WERI-Rb-1 (cell line): ENCODE data around the gene FBXO5.

Experiments used
- DNase-seq: peaks from one replicate; pipeline ENCODE4 v3.0.0-alpha.2; 2020
- H3K27ac ChIP-seq: fragments of 250-450 bp; sonication (Bioruptor Pico); 2 replicates; pipeline ENCODE4 v1.5.1; 2020; ENCODE audit warnings: mild to moderate bottlenecking, moderate library complexity
- H3K27me3 ChIP-seq: fragments of 250-450 bp; sonication (Bioruptor Pico); 2 replicates; pipeline ENCODE4 v1.5.1; 2021; ENCODE audit warnings: mild to moderate bottlenecking, low read depth, moderate library complexity; ENCODE audit not compliant: insufficient read depth, severe bottlenecking
- H3K36me3 ChIP-seq: fragments of 250-450 bp; sonication (Bioruptor Pico); 2 replicates; pipeline ENCODE4 v1.5.1; 2020; ENCODE audit warnings: mild to moderate bottlenecking, moderate library complexity
- H3K4me3 ChIP-seq: 2 replicates; pipeline ENCODE4 v1.5.1; 2011; ENCODE audit warnings: low read depth, mild to moderate bottlenecking, control low read depth, low read length
- H3K9me3 ChIP-seq: fragments of 250-450 bp; sonication (Bioruptor Pico); 2 replicates; pipeline ENCODE4 v1.5.1; 2021; ENCODE audit warnings: mild to moderate bottlenecking, moderate library complexity; ENCODE audit not compliant: severe bottlenecking
- TF ChIP-seq, protein P1 (sequence below): IDR thresholded peaks from 2 replicates; pipeline ENCODE4 v1.5.1; 2011; ENCODE audit warnings: low read depth, mild to moderate bottlenecking, control low read depth, inconsistent platforms, low read length

The FBXO5 gene

DNA sequence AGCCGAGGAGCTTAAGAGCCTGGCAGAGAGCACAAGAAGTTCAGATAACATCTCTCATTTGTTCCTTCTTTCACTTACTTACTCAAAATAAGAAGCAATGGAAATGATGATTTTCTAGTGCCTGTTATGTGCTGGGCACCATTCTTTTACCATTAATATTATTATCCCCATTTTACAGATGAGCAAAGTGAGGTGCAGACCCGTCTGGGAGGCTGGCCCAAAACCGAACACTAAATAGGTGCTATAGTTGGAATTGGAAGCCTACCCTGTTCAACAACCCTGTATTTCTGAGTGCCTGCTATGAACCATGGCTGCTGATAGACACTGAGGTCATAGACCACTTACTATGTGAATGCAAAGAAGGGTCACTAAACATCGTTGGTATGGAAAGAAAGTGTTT is 44.6 kb upstream of the FBXO5 start:
- no peaks in the 10 kb centered on the region for H3K27me3 ChIP-seq
- no peak for DNase-seq
- H3K27ac ChIP-seq: no peak overlapping the region
- TF ChIP-seq, protein P1, sequence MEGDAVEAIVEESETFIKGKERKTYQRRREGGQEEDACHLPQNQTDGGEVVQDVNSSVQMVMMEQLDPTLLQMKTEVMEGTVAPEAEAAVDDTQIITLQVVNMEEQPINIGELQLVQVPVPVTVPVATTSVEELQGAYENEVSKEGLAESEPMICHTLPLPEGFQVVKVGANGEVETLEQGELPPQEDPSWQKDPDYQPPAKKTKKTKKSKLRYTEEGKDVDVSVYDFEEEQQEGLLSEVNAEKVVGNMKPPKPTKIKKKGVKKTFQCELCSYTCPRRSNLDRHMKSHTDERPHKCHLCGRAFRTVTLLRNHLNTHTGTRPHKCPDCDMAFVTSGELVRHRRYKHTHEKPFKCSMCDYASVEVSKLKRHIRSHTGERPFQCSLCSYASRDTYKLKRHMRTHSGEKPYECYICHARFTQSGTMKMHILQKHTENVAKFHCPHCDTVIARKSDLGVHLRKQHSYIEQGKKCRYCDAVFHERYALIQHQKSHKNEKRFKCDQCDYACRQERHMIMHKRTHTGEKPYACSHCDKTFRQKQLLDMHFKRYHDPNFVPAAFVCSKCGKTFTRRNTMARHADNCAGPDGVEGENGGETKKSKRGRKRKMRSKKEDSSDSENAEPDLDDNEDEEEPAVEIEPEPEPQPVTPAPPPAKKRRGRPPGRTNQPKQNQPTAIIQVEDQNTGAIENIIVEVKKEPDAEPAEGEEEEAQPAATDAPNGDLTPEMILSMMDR: no peak
- no peaks in the 10 kb centered on the region for H3K9me3 ChIP-seq
- H3K36me3 ChIP-seq: no peaks in the 10 kb centered on the region
- no peak overlapping the region for H3K4me3 ChIP-seq

DNA sequence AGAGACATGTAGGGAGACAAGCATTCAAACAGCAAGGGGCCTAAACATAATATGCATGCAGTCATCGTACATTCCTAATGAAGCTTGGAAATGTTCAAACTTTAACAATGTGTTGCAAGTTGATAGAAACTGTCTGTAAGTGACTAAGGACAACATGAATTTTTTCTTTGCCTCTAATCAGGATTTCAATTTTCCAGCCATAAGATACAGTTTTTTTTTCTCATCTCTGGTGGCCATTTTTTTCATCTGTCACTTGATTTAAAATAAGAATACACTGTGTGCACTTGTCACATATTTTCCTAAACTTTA is 41.8 kb upstream of the FBXO5 start:
- no peaks in the 10 kb centered on the region for H3K9me3 ChIP-seq
- H3K27ac ChIP-seq: no peak overlapping the region
- TF ChIP-seq, protein P1: no peak
- DNase-seq: no peak
- H3K36me3 ChIP-seq: no peaks in the 10 kb centered on the region
- H3K4me3 ChIP-seq: no peak overlapping the region
- H3K27me3 ChIP-seq: no peaks in the 10 kb centered on the region

DNA sequence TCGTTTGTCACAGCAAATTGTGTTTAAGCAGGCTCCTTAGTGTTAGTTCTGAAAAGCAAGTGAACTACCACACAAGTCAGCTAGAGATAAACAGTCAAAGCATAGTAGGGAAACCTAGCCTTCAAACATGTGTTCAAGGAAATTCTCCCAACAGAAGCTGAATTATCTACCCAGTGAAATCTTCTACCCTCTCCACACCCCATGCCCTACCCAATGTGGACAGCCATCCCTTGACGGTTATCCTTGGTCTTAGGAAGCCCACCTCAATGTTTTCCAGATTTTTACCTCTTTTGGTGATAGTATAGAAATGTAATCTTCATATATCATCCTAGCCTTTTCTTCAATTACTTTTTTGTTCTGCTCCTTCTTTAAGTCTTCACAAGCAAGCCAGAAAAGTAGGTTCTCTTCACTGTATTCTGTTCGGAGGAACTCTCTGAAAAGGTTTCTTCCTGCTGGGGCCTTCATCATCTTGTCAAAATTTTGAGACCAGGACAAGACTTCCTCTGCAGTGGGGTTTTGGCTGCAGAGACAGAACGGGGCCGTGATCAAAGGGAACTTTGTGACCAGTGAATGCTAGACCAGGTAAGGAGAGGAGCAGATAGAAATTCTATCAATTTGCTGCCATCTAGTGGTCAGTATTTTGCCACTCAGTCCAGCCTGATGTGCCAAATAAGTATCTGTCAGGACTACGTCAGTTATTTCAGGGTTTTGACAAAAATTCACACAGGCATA is 41.3 kb upstream of the FBXO5 start:
- Histone ChIP-seq H3K36me3 (no peaks in the 10 kb centered on the region), H3K27ac (no peak overlapping the region), H3K9me3 (no peaks in the 10 kb centered on the region), H3K27me3 (no peaks in the 10 kb centered on the region), H3K4me3 (no peak overlapping the region)
- TF ChIP-seq, protein P1: peak; percentile 71
- peak; percentile 43 for DNase-seq

DNA sequence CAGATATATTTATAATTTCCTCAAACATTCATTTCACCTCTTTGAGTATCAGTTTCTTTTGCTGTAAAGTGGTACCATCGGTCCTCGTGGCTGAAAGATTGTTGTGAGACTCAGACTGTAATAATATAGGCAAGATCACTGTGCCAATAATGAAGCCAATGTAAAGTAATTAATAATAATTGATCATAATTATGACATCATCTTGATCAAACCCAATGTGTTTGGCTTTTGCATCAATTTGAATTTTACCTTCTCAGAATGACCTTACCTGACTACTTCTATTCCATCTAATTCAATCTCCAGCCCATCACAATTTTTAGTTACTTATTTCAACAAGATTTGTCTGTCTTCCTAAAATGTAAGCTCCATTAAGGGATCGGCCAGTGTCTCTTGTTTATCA is 35.5 kb upstream of the FBXO5 start:
- Histone ChIP-seq H3K27ac (no peak overlapping the region), H3K4me3 (no peak overlapping the region), H3K27me3 (no peaks in the 10 kb centered on the region), H3K36me3 (no peaks in the 10 kb centered on the region), H3K9me3 (no peaks in the 10 kb centered on the region)
- TF ChIP-seq, protein P1: no peak
- no peak for DNase-seq

DNA sequence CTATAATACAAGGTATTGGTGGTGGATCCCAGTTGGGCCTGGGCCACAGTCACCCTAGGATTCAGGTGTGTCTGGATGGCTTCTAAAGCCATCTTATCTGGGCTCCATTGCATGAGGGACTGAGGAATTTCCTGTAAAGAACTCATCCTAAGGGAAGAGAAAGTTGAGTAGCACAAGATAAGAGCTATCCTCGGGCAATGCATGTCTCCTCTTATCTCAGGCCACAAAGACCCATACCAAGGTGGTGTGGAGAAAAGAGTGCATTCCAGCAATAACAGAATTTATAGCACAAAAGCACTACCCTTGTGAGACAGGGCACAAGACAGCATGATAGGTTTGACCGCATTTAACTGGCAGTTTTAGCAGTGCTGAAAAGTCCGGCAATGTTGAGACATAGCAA is 34.0 kb upstream of the FBXO5 start:
- Histone ChIP-seq H3K4me3 (no peak overlapping the region), H3K36me3 (no peaks in the 10 kb centered on the region), H3K9me3 (no peaks in the 10 kb centered on the region), H3K27me3 (no peaks in the 10 kb centered on the region), H3K27ac (no peak overlapping the region)
- no peak for DNase-seq
- TF ChIP-seq, protein P1: no peak

DNA sequence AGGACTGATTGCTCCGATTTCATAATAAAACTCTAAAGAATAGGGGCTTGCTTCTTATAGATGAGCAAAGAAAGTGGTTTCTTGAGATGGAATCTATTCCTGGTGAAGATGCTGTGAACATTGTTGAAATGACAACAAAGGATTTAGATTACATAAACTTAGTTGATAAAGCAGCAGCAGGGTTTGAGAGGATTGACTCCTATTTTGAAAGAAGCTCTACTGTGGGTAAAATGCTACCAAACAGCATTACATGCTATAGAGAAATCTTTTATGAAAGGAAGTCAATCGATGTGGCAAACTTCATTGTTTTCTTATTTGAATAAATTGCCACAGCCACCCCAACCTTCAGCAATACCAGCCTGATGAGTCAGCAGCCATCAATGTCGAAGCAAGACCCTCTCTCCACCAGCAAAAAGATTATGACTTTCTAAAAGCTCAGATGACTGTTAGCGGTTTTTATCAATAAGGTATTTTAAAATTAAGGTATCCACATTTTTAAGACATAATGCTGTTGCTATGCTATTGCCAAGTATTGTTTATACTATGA is 32.3 kb upstream of the FBXO5 start:
- H3K27me3 ChIP-seq: no peaks in the 10 kb centered on the region
- H3K27ac ChIP-seq: no peak overlapping the region
- H3K9me3 ChIP-seq: no peaks in the 10 kb centered on the region
- no peak overlapping the region for H3K4me3 ChIP-seq
- no peak for DNase-seq
- H3K36me3 ChIP-seq: no peaks in the 10 kb centered on the region
- TF ChIP-seq, protein P1: no peak
